Astrocyte of the spinal cord (primary cell): ENCODE results near the gene CLIP3.

ENCODE experiments used
- DNase-seq: peaks from one replicate; pipeline ENCODE4 v3.0.0; 2011; ENCODE audit warnings: low read depth, low spot score
- H3K4me3 ChIP-seq: 2 replicates; pipeline ENCODE4 v1.5.1; 2011; ENCODE audit warnings: low read depth, mild to moderate bottlenecking, low read length, moderate library complexity
- CTCF ChIP-seq: IDR thresholded peaks from 2 replicates; pipeline ENCODE4 v1.5.1; 2012; ENCODE audit warnings: low read depth, mild to moderate bottlenecking, low read length, inconsistent platforms
- in situ Hi-C: cut with HindIII; loops from 2 replicates; pipeline ENCODE4 v1.10.0; 2017; ENCODE audit warnings: low sequenced_read_pairs

Gene CLIP3

GRCh38 chr19:36019061-36019670 lies 13.5 kb downstream of the CLIP3 start:
- in situ Hi-C loops = no loop called here
- H3K4me3 ChIP-seq = no peak overlapping the region
- no peak for DNase-seq
- no peak for TF ChIP-seq CTCF

DNA sequence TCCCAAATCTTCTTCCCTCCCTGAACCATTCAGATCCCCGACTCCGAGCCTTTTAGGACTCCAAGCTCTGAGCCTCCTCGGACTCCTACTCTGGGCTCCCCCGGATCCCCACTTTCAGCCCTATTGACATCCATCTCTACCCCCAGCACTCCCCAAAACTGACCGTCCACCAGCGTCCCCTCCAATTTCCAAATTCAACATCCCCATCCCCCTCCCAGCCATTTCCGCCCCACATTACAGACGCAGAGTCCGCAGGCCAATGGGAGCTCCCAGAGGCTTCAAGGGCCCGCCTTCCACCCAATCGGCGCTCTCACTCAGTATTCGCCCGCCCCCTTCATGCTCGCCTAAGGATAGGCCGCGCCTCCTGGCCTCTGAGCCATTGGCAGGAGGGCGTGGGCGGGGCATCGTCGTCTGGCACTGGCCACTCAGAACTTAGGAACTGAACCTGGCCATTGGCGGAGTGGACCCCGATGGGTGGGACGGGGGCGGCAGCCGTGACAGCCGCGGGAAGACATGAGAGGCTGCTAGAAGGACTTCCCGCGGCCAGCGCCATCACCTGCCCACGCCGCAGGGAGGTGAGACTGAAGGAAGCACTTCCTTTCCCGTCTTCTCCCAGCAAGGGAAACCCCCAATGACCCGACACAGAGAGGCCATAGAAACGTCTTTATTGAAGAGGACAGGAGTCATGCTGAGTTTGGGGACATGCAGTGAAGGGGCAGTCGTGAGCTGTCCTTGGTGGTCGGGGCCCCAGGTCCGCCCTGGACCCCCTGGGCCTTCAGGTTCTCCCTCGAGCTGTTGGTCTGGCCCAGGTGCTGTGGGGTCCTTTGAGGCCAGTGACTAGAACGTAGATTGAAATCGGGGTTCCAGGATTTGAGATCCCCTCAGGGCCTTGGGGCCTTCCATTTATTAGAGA lies 18.4 kb downstream of the CLIP3 start, which contains the start of gene ALKBH6:
Gene ALKBH6 (minus strand): TSS at position 202 of the 913 bp plus-strand sequence. CDS start 816 bp downstream, outside the sequence.
- in situ Hi-C loops = no loop called here
- H3K4me3 ChIP-seq = peak within 1 kb of the TSS; percentile 83
- TF ChIP-seq CTCF = no peak
- DNase-seq = peak; percentile 99

- in situ Hi-C loops = no loop called here
- no peak for DNase-seq
- no peak for TF ChIP-seq CTCF
Observed at GRCh38 chr19:36013280-36014011, 19.2 kb downstream of the CLIP3 start.

DNA sequence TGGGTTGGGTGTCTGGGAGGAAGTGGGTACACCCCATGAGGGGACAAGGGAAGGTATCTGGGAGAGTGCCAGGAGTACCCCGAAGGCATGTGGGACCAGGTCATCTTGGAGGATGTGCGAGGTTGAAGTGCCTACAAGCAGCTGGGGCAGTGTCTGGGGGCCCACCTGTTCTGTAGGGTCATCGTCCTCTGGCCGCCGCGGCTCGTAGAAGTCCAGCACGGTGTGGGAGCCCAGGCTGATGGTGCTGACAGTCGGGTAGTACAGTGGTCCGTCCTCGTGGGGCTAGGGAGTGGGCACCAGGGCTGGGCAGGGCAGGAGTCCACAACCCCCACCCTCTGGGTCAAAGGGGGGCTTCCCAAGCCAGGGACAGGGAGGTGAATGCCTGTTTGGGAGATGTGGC lies 22.3 kb downstream of the CLIP3 start:
- no peak for DNase-seq
- no peak for TF ChIP-seq CTCF
- in situ Hi-C loops = no loop called here
- H3K4me3 ChIP-seq = no peak overlapping the region

More at GRCh38 chr19:36013280-36014011, 19.2 kb downstream of the CLIP3 start:
- H3K4me3 ChIP-seq = peak overlapping the region; percentile 83

GRCh38 chr19:36009633-36010379 lies 22.9 kb downstream of the CLIP3 start:
- DNase-seq = no peak
- peak overlapping the region; percentile 34 for H3K4me3 ChIP-seq
- TF ChIP-seq CTCF = no peak
- in situ Hi-C loops = no loop called here

- no peak for TF ChIP-seq CTCF
- peak; percentile 50 for DNase-seq
- in situ Hi-C loops = no loop called here
- peak overlapping the region; percentile 34 for H3K4me3 ChIP-seq
Observed at GRCh38 chr19:36009220-36009619, 23.5 kb downstream of the CLIP3 start.
